HG03135 (cell line): ENCODE measurements around the gene OR51E1.
A peak's percentile ranks its signal among the peaks of the same experiment; 100 is the strongest.

ENCODE experiments used
- ATAC-seq: cut with Tn5 transposase; IDR thresholded peaks from one replicate; pipeline ENCODE4 v1.9.1; 2021; ENCODE audit warnings: mild to moderate bottlenecking, moderate library complexity; ENCODE audit not compliant: unreplicated experiment

OR51E1 gene

GRCh38 chr11:4647766-4648165 is 4.0 kb downstream of the OR51E1 start:
- ATAC-seq: no peak

GRCh38 chr11:4654635-4655369 is 11.0 kb downstream of the OR51E1 start:
- ATAC-seq: peak; percentile 59

GRCh38 chr11:4658629-4659445 is 15.1 kb downstream of the OR51E1 start:
- no peak for ATAC-seq

GRCh38 chr11:4662876-4663275 is 19.1 kb downstream of the OR51E1 start:
- ATAC-seq: no peak

GRCh38 chr11:4664183-4664582 is 20.4 kb downstream of the OR51E1 start:
- no peak for ATAC-seq

- no peak for ATAC-seq
Observed at GRCh38 chr11:4664786-4665185, 21.0 kb downstream of the OR51E1 start.

GRCh38 chr11:4665424-4665823 is 21.6 kb downstream of the OR51E1 start:
- no peak for ATAC-seq

GRCh38 chr11:4671741-4672140 is 28.0 kb downstream of the OR51E1 start:
- ATAC-seq: no peak

GRCh38 chr11:4672470-4672869 is 28.7 kb downstream of the OR51E1 start:
- ATAC-seq: no peak

- no peak for ATAC-seq
Observed at GRCh38 chr11:4673781-4674180, 30.0 kb downstream of the OR51E1 start.

- ATAC-seq: no peak
Observed at GRCh38 chr11:4677948-4678347, 34.2 kb downstream of the OR51E1 start.

- ATAC-seq: no peak
Observed at GRCh38 chr11:4680341-4680740, 36.6 kb downstream of the OR51E1 start.

- ATAC-seq: no peak
Observed at GRCh38 chr11:4682623-4683419, 39.0 kb downstream of the OR51E1 start.

GRCh38 chr11:4684631-4685285 is 41.0 kb downstream of the OR51E1 start:
- ATAC-seq: no peak

- ATAC-seq: no peak
Observed at GRCh38 chr11:4695442-4695841, 51.7 kb downstream of the OR51E1 start.

- no peak for ATAC-seq
Observed at GRCh38 chr11:4697585-4697984, 53.8 kb downstream of the OR51E1 start, which contains the start of gene OR51E2. Gene OR51E2, minus strand, starts transcription at chr11:4697853. Its CDS starts 15,142 bp downstream, at chr11:4682711.

- peak; percentile 84 for ATAC-seq
Observed at GRCh38 chr11:4699697-4700435, 56.1 kb downstream of the OR51E1 start.

- no peak for ATAC-seq
Observed at GRCh38 chr11:4700436-4700820, 56.6 kb downstream of the OR51E1 start.

- ATAC-seq: peak; percentile 59
Observed at GRCh38 chr11:4704054-4704789, 60.4 kb downstream of the OR51E1 start, which contains the start of gene MMP26. Gene MMP26, plus strand, starts transcription at chr11:4704784.
